ENCODE data around the gene VPS18.

VPS18 gene

GRCh38 chr15:40911693-40912092, 17.4 kb downstream of the VPS18 start:
- Histone ChIP-seq H4K12ac (ENCODE audit: low read depth, low read length) (no peak overlapping the region), H3K79me2 (ENCODE audit: control insufficient read depth, insufficient read depth, low read length, poor library complexity) (no peaks in the 10 kb centered on the region), H3K9me3 (ENCODE audit: insufficient read depth, low read depth, low read length) (peaks cover 5% of the 10 kb centered on the region), H4K8ac (ENCODE audit: low read depth, low read length) (no peak overlapping the region), H2BK5ac (ENCODE audit: low read depth, low read length, poor library complexity) (no peak overlapping the region), H3K18ac (ENCODE audit: low read length) (no peak overlapping the region), H4K91ac (ENCODE audit: low read depth, low read length) (no peak overlapping the region), H3K27ac (ENCODE audit: low read depth, low read length) (no peak overlapping the region), H3K4ac (ENCODE audit: low read depth, low read length) (no peak overlapping the region), H2AFZ (ENCODE audit: insufficient read depth, low read length, poor library complexity) (no peak overlapping the region), H2BK12ac (ENCODE audit: low read length) (no peak overlapping the region), H3K36me3 (ENCODE audit: control insufficient read depth in 1 of 2, insufficient read depth in 2 of 2, low read length in 2 of 2) (no peaks in the 10 kb centered on the region), H3K4me3 (ENCODE audit: low read depth, low read length) (no peak overlapping the region), H3K23ac (ENCODE audit: low read length) (no peak overlapping the region), H3K27me3 (ENCODE audit: insufficient read depth, low read length) (no peaks in the 10 kb centered on the region), H3K4me2 (ENCODE audit: low read length) (no peak overlapping the region), H3K14ac (ENCODE audit: low read length) (no peak overlapping the region), H3K79me1 (ENCODE audit: low read length) (peaks cover 1% of the 10 kb centered on the region), H3K4me1 (ENCODE audit: control insufficient read depth in 1 of 2, insufficient read depth in 2 of 2, low read length in 2 of 2) (peaks cover under 1 to 3% of the 10 kb centered on the region in 2 experiments), H2AK5ac (ENCODE audit: low read length) (no peak overlapping the region), H2BK120ac (ENCODE audit: insufficient read depth, low read length, poor library complexity) (no peak overlapping the region), H3K9ac (ENCODE audit: low read length) (no peak overlapping the region)
- no peak for DNase-seq
- WGBS (ENCODE audit: extremely low coverage, insufficient coverage, insufficient read length), result no CpG with 5 or more reads among the region's 2 CpGs

- Histone ChIP-seq H4K8ac (ENCODE audit: low read depth, low read length) (no peak overlapping the region), H2BK12ac (ENCODE audit: low read length) (no peak overlapping the region), H3K23ac (ENCODE audit: low read length) (no peak overlapping the region), H3K36me3 (ENCODE audit: control insufficient read depth in 1 of 2, insufficient read depth in 2 of 2, low read length in 2 of 2) (no peaks in the 10 kb centered on the region), H3K9ac (ENCODE audit: low read length) (no peak overlapping the region), H2AFZ (ENCODE audit: insufficient read depth, low read length, poor library complexity) (no peak overlapping the region), H3K79me1 (ENCODE audit: low read length) (no peaks in the 10 kb centered on the region), H3K18ac (ENCODE audit: low read length) (no peak overlapping the region), H3K9me3 (ENCODE audit: insufficient read depth, low read depth, low read length) (peaks cover 5% of the 10 kb centered on the region), H4K91ac (ENCODE audit: low read depth, low read length) (no peak overlapping the region), H3K27ac (ENCODE audit: low read depth, low read length) (no peak overlapping the region), H3K4me3 (ENCODE audit: low read depth, low read length) (no peak overlapping the region), H4K12ac (ENCODE audit: low read depth, low read length) (no peak overlapping the region), H2BK5ac (ENCODE audit: low read depth, low read length, poor library complexity) (no peak overlapping the region), H3K4ac (ENCODE audit: low read depth, low read length) (no peak overlapping the region), H3K4me1 (ENCODE audit: control insufficient read depth in 1 of 2, insufficient read depth in 2 of 2, low read length in 2 of 2) (peaks cover 0 to 2% of the 10 kb centered on the region in 2 experiments), H3K79me2 (ENCODE audit: control insufficient read depth, insufficient read depth, low read length, poor library complexity) (no peaks in the 10 kb centered on the region), H3K14ac (ENCODE audit: low read length) (no peak overlapping the region), H2AK5ac (ENCODE audit: low read length) (no peak overlapping the region), H3K27me3 (ENCODE audit: insufficient read depth, low read length) (no peaks in the 10 kb centered on the region), H3K4me2 (ENCODE audit: low read length) (no peak overlapping the region), H2BK120ac (ENCODE audit: insufficient read depth, low read length, poor library complexity) (no peak overlapping the region)
- DNase-seq, result no peak
- WGBS (ENCODE audit: extremely low coverage, insufficient coverage, insufficient read length), result no CpG with 5 or more reads among the region's 6 CpGs
Measured at GRCh38 chr15:40912478-40912877, 18.2 kb downstream of the VPS18 start.

GRCh38 chr15:40914013-40914412, 19.8 kb downstream of the VPS18 start:
- Histone ChIP-seq H2AFZ (ENCODE audit: insufficient read depth, low read length, poor library complexity) (no peak overlapping the region), H3K9me3 (ENCODE audit: insufficient read depth, low read depth, low read length) (peaks cover 5% of the 10 kb centered on the region), H3K79me2 (ENCODE audit: control insufficient read depth, insufficient read depth, low read length, poor library complexity) (no peaks in the 10 kb centered on the region), H3K4me2 (ENCODE audit: low read length) (no peak overlapping the region), H4K12ac (ENCODE audit: low read depth, low read length) (no peak overlapping the region), H3K4me1 (ENCODE audit: control insufficient read depth in 1 of 2, insufficient read depth in 2 of 2, low read length in 2 of 2) (peaks cover 2 to 6% of the 10 kb centered on the region in 2 experiments), H2BK120ac (ENCODE audit: insufficient read depth, low read length, poor library complexity) (no peak overlapping the region), H3K4me3 (ENCODE audit: low read depth, low read length) (peak overlapping the region; percentile 56), H4K8ac (ENCODE audit: low read depth, low read length) (no peak overlapping the region), H2BK12ac (ENCODE audit: low read length) (no peak overlapping the region), H3K27me3 (ENCODE audit: insufficient read depth, low read length) (no peaks in the 10 kb centered on the region), H3K9ac (ENCODE audit: low read length) (no peak overlapping the region), H2AK5ac (ENCODE audit: low read length) (no peak overlapping the region), H3K4ac (ENCODE audit: low read depth, low read length) (no peak overlapping the region), H2BK5ac (ENCODE audit: low read depth, low read length, poor library complexity) (no peak overlapping the region), H3K27ac (ENCODE audit: low read depth, low read length) (no peak overlapping the region), H3K36me3 (ENCODE audit: control insufficient read depth in 1 of 2, insufficient read depth in 2 of 2, low read length in 2 of 2) (no peaks in the 10 kb centered on the region), H3K18ac (ENCODE audit: low read length) (no peak overlapping the region), H4K91ac (ENCODE audit: low read depth, low read length) (no peak overlapping the region), H3K79me1 (ENCODE audit: low read length) (no peaks in the 10 kb centered on the region), H3K14ac (ENCODE audit: low read length) (no peak overlapping the region), H3K23ac (ENCODE audit: low read length) (peak overlapping the region; percentile 23)
- no CpG with 5 or more reads among the region's 12 CpGs for WGBS (ENCODE audit: extremely low coverage, insufficient coverage, insufficient read length)
- DNase-seq, result no peak

- Histone ChIP-seq H3K36me3 (ENCODE audit: control insufficient read depth in 1 of 2, insufficient read depth in 2 of 2, low read length in 2 of 2) (no peaks in the 10 kb centered on the region), H4K8ac (ENCODE audit: low read depth, low read length) (no peak overlapping the region), H3K9ac (ENCODE audit: low read length) (no peak overlapping the region), H3K9me3 (ENCODE audit: insufficient read depth, low read depth, low read length) (peaks cover 5% of the 10 kb centered on the region), H3K4me3 (ENCODE audit: low read depth, low read length) (no peak overlapping the region), H3K23ac (ENCODE audit: low read length) (no peak overlapping the region), H3K27me3 (ENCODE audit: insufficient read depth, low read length) (no peaks in the 10 kb centered on the region), H3K18ac (ENCODE audit: low read length) (no peak overlapping the region), H4K91ac (ENCODE audit: low read depth, low read length) (no peak overlapping the region), H3K79me2 (ENCODE audit: control insufficient read depth, insufficient read depth, low read length, poor library complexity) (no peaks in the 10 kb centered on the region), H2BK120ac (ENCODE audit: insufficient read depth, low read length, poor library complexity) (no peak overlapping the region), H2BK5ac (ENCODE audit: low read depth, low read length, poor library complexity) (no peak overlapping the region), H3K14ac (ENCODE audit: low read length) (no peak overlapping the region), H3K27ac (ENCODE audit: low read depth, low read length) (no peak overlapping the region), H3K79me1 (ENCODE audit: low read length) (no peaks in the 10 kb centered on the region), H3K4ac (ENCODE audit: low read depth, low read length) (no peak overlapping the region), H4K12ac (ENCODE audit: low read depth, low read length) (no peak overlapping the region), H2AFZ (ENCODE audit: insufficient read depth, low read length, poor library complexity) (no peak overlapping the region), H3K4me1 (ENCODE audit: control insufficient read depth in 1 of 2, insufficient read depth in 2 of 2, low read length in 2 of 2) (peaks cover 2 to 9% of the 10 kb centered on the region in 2 experiments), H2AK5ac (ENCODE audit: low read length) (no peak overlapping the region), H2BK12ac (ENCODE audit: low read length) (no peak overlapping the region), H3K4me2 (ENCODE audit: low read length) (no peak overlapping the region)
- no peak for DNase-seq
- no CpG with 5 or more reads among the region's 8 CpGs for WGBS (ENCODE audit: extremely low coverage, insufficient coverage, insufficient read length)
Measured at GRCh38 chr15:40914486-40914885, 20.2 kb downstream of the VPS18 start.
